Endometrium (tissue), 2 donors: ENCODE data around the gene CHD2.
"Not testable (repeated sequence)": the region's sequence is repeated elsewhere in the genome, so short reads cannot be mapped to it uniquely, and the experiment has no call there.

ENCODE experiments used
- FAIRE-seq: peaks from 2 replicates; lab custom pipeline; 2012; peaks lifted over from hg19 to GRCh38; lab: Jason Lieb, UNC
- donor health status: control.
- donor health status: control.

Gene CHD2

GRCh38 chr15:92906563-92907081 lies 6.5 kb downstream of the CHD2 start:
- no peak for FAIRE-seq

- FAIRE-seq, result no peak
Observed at GRCh38 chr15:92907229-92907628, 7.1 kb downstream of the CHD2 start.

GRCh38 chr15:92907896-92908712 lies 8.0 kb downstream of the CHD2 start:
- FAIRE-seq, result no peak

GRCh38 chr15:92908713-92909057 lies 8.6 kb downstream of the CHD2 start:
- FAIRE-seq, result no peak

- no peak for FAIRE-seq
Observed at GRCh38 chr15:92909136-92909781, 9.1 kb downstream of the CHD2 start.

GRCh38 chr15:92910451-92910850 lies 10.3 kb downstream of the CHD2 start:
- FAIRE-seq, result no peak

GRCh38 chr15:92914103-92914499 lies 14.0 kb downstream of the CHD2 start:
- FAIRE-seq, result no peak

GRCh38 chr15:92914768-92915221 lies 14.7 kb downstream of the CHD2 start:
- FAIRE-seq, result no peak

- no peak for FAIRE-seq
Observed at GRCh38 chr15:92915766-92916435, 15.8 kb downstream of the CHD2 start.

- FAIRE-seq, result peak; percentile 82
Observed at GRCh38 chr15:92917598-92918407, 17.7 kb downstream of the CHD2 start.

- FAIRE-seq, result not testable (repeated sequence)
Observed at GRCh38 chr15:92918881-92919280, 18.8 kb downstream of the CHD2 start.

GRCh38 chr15:92920595-92921161 lies 20.6 kb downstream of the CHD2 start:
- FAIRE-seq, result no peak

GRCh38 chr15:92921215-92922131 lies 21.3 kb downstream of the CHD2 start:
- no peak for FAIRE-seq

GRCh38 chr15:92922418-92923002 lies 22.4 kb downstream of the CHD2 start:
- no peak for FAIRE-seq

- FAIRE-seq, result no peak
Observed at GRCh38 chr15:92924216-92924615, 24.1 kb downstream of the CHD2 start.

GRCh38 chr15:92925454-92925853 lies 25.3 kb downstream of the CHD2 start:
- no peak for FAIRE-seq

- FAIRE-seq, result no peak
Observed at GRCh38 chr15:92928225-92928750, 28.2 kb downstream of the CHD2 start.

GRCh38 chr15:92929002-92929401 lies 28.9 kb downstream of the CHD2 start:
- no peak for FAIRE-seq

- FAIRE-seq, result no peak
Observed at GRCh38 chr15:92930054-92930621, 30.0 kb downstream of the CHD2 start.

- no peak for FAIRE-seq
Observed at GRCh38 chr15:92930776-92931175, 30.7 kb downstream of the CHD2 start.
